ENCODE data around the gene PANK4.

PANK4 gene

DNA sequence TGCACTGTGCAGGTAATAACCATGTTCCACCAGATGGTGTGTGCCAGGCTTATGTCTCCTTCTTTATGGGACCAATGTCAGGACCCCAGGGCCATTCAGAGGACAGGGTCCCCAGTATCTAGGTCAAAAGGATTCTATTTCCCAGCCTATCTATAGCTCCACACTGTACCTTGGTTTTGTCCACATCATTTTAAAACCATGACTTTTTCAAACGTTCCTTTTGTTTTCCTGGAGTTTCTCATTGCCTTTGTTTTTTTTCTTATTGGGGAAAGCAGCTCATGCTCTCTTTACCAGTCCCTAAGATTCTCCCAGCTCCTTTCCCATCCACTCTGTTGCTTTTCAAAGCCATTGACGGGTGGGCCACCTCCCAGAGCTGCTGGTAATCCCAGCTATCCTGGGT is 37.7 kb downstream of the PANK4 start:
- Histone ChIP-seq H3K4me3 (ENCODE audit: low read length) (no peak overlapping the region), H3K36me3 (ENCODE audit: control insufficient read depth, insufficient read depth, low read length) (no peaks in the 10 kb centered on the region), H3K4me1 (ENCODE audit: control insufficient read depth, insufficient read depth, low read length) (no peaks in the 10 kb centered on the region), H3K27ac (ENCODE audit: low read depth, low read length) (no peak overlapping the region), H3K9ac (ENCODE audit: low read length) (no peak overlapping the region), H3K27me3 (ENCODE audit: control insufficient read depth, insufficient read depth, low read length) (no peaks in the 10 kb centered on the region)

DNA sequence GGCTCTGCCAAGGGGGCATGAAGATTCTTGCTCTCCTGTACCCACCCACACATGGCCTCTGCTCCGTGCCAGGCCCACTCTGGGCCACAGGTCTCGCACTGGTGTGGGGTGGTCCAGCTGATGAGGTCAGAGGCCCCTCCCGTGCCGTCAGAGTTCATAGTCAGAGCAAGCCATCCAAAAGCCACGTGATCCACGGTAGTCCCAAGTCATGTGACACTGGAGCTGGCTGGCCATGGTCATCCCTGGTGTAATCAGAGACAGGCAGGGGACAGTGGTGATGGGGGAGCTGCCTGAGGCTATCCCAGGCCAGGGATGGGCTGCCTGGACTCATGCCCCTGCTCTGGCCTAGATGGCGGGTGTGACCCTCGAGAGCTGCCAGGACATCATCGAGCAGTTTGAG is 39.8 kb downstream of the PANK4 start:
- Histone ChIP-seq H3K27me3 (ENCODE audit: control insufficient read depth, insufficient read depth, low read length) (no peaks in the 10 kb centered on the region), H3K36me3 (ENCODE audit: control insufficient read depth, insufficient read depth, low read length) (no peaks in the 10 kb centered on the region), H3K4me3 (ENCODE audit: low read length) (no peak overlapping the region), H3K27ac (ENCODE audit: low read depth, low read length) (no peak overlapping the region), H3K4me1 (ENCODE audit: control insufficient read depth, insufficient read depth, low read length) (no peaks in the 10 kb centered on the region), H3K9ac (ENCODE audit: low read length) (no peak overlapping the region)

DNA sequence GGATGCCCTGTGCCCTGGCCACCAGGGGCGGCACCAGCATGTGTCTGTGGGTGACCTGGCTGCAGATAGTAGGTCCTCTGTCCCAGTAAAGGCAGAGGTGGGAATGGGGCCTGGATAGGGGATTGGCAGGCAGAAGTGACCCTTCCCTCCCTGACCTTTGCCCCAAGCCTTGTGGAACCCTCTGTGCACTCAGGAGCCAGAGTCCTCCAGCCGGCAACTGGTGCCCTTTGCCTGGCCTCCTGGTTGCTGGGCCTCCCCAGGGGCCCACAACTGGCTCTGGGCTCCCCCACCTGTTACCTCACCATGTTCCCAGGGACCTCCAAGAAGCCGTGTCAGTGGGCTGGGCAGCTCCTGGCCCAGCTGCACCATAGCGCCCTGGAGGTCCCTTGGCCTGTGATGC is 40.4 kb downstream of the PANK4 start:
- H3K27ac ChIP-seq (ENCODE audit: low read depth, low read length), result no peak overlapping the region
- no peak overlapping the region for H3K4me3 ChIP-seq (ENCODE audit: low read length)
- H3K4me1 ChIP-seq (ENCODE audit: control insufficient read depth, insufficient read depth, low read length), result no peaks in the 10 kb centered on the region
- H3K36me3 ChIP-seq (ENCODE audit: control insufficient read depth, insufficient read depth, low read length), result no peaks in the 10 kb centered on the region
- no peaks in the 10 kb centered on the region for H3K27me3 ChIP-seq (ENCODE audit: control insufficient read depth, insufficient read depth, low read length)
- H3K9ac ChIP-seq (ENCODE audit: low read length), result no peak overlapping the region

DNA sequence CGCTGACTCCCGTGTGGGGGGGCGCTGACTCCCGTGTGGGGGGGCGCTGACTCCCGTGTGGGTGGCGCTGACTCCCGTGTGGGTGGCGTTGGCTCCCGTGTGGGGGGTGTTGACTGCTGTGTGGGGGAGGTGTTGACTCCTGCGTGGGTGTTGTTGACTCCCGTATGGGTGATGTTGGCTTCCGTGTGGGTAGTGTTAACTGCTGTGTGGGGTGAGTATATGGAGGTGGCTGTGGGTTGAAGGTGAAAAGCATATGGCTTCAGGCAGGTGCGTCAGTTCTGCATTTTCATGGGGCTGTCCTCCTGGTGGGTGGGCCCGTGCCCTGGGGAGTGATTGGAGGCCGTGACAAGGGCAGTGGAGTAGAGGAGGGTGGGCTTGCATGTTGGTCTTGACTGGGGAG is 42.4 kb downstream of the PANK4 start:
- Histone ChIP-seq H3K27me3 (ENCODE audit: control insufficient read depth, insufficient read depth, low read length) (no peaks in the 10 kb centered on the region), H3K4me1 (ENCODE audit: control insufficient read depth, insufficient read depth, low read length) (no peaks in the 10 kb centered on the region), H3K9ac (ENCODE audit: low read length) (no peak overlapping the region), H3K27ac (ENCODE audit: low read depth, low read length) (no peak overlapping the region), H3K36me3 (ENCODE audit: control insufficient read depth, insufficient read depth, low read length) (no peaks in the 10 kb centered on the region), H3K4me3 (ENCODE audit: low read length) (no peak overlapping the region)

DNA sequence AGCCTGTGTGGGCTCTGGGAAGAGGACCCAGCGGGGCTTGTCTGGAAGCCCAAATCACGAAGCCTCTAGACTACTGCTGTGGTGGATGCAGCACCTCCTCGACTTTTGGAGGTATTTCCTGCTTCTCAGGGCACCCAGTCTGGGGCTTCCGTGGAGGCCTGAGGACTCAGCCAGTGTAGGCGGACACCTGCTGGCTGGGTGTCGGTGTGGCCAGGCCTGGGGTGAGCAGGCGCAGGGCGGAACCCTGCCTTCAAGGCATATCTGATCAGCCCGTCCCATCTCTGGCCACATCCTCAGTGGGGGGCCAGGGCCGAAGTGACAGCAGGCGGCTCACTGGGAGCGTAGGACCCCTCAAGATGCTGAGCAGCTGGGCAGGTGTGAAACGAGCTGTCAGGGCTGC is 43.4 kb downstream of the PANK4 start:
- Histone ChIP-seq H3K27me3 (ENCODE audit: control insufficient read depth, insufficient read depth, low read length) (no peaks in the 10 kb centered on the region), H3K27ac (ENCODE audit: low read depth, low read length) (no peak overlapping the region), H3K36me3 (ENCODE audit: control insufficient read depth, insufficient read depth, low read length) (no peaks in the 10 kb centered on the region), H3K9ac (ENCODE audit: low read length) (no peak overlapping the region), H3K4me3 (ENCODE audit: low read length) (no peak overlapping the region), H3K4me1 (ENCODE audit: control insufficient read depth, insufficient read depth, low read length) (no peaks in the 10 kb centered on the region)

DNA sequence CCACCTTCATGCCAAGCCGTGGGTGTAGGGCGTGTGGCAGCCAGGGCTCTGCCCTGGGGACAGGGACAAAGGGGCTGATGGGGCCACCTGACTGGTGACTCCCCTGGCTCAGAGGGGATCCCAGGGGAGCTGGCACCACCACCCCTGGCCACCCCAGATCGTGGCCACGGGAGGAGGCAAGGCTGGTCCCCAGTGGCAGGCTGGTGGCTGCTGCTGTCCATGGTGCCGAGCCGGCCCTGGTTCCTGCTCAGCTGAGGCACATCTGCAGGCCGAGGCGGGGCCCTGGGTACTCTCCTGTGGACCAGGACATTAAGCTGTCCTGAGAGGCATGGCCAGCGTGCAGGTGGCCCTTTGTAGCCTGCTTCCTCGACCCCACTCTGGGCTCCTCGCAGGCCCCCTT is 43.8 kb downstream of the PANK4 start:
- Histone ChIP-seq H3K4me1 (ENCODE audit: control insufficient read depth, insufficient read depth, low read length) (no peaks in the 10 kb centered on the region), H3K9ac (ENCODE audit: low read length) (no peak overlapping the region), H3K27ac (ENCODE audit: low read depth, low read length) (no peak overlapping the region), H3K4me3 (ENCODE audit: low read length) (no peak overlapping the region), H3K36me3 (ENCODE audit: control insufficient read depth, insufficient read depth, low read length) (no peaks in the 10 kb centered on the region), H3K27me3 (ENCODE audit: control insufficient read depth, insufficient read depth, low read length) (no peaks in the 10 kb centered on the region)

DNA sequence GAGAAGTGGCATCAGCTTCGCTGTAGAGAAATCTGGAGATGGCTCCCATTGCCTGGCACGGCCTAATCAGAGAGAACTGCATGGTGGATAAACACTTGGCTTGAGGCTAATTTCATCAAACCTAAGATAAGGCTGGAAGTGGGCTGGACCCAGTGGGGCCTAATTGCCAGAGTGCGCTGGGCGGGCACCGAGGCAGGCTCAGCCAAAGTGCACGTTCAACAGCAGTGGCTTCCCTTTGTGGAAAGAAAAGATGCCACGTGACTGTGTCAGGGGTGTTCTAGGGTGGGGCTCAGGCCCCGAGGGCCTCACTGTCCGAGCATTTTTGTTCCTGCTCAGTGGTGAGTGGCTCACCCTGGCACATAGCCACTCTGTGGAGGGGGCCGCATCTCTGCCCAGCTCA is 44.5 kb downstream of the PANK4 start:
- no peak overlapping the region for H3K9ac ChIP-seq (ENCODE audit: low read length)
- H3K4me1 ChIP-seq (ENCODE audit: control insufficient read depth, insufficient read depth, low read length), result no peaks in the 10 kb centered on the region
- no peaks in the 10 kb centered on the region for H3K36me3 ChIP-seq (ENCODE audit: control insufficient read depth, insufficient read depth, low read length)
- H3K27ac ChIP-seq (ENCODE audit: low read depth, low read length), result no peak overlapping the region
- H3K27me3 ChIP-seq (ENCODE audit: control insufficient read depth, insufficient read depth, low read length), result no peaks in the 10 kb centered on the region
- no peak overlapping the region for H3K4me3 ChIP-seq (ENCODE audit: low read length)

DNA sequence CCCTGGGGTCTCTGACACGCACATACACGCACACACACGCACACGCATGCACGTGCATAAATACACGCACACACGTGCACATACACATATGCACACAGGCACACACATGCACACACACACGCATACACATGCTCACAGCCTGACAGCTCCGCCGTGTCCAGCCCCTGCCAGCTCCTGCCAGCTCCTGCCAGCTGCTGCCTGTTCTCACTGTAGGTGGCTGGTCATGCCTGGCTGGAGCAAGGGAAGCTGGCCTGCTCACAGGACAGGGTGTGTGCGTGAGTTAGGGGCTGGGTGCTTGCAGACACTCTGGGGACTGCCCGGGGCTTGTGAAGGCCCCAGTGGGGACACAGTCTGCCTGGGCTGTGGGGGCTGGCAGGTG is 45.4 kb downstream of the PANK4 start:
- Histone ChIP-seq H3K4me1 (ENCODE audit: control insufficient read depth, insufficient read depth, low read length) (no peaks in the 10 kb centered on the region), H3K27me3 (ENCODE audit: control insufficient read depth, insufficient read depth, low read length) (no peaks in the 10 kb centered on the region), H3K9ac (ENCODE audit: low read length) (no peak overlapping the region), H3K36me3 (ENCODE audit: control insufficient read depth, insufficient read depth, low read length) (no peaks in the 10 kb centered on the region), H3K4me3 (ENCODE audit: low read length) (no peak overlapping the region), H3K27ac (ENCODE audit: low read depth, low read length) (no peak overlapping the region)

DNA sequence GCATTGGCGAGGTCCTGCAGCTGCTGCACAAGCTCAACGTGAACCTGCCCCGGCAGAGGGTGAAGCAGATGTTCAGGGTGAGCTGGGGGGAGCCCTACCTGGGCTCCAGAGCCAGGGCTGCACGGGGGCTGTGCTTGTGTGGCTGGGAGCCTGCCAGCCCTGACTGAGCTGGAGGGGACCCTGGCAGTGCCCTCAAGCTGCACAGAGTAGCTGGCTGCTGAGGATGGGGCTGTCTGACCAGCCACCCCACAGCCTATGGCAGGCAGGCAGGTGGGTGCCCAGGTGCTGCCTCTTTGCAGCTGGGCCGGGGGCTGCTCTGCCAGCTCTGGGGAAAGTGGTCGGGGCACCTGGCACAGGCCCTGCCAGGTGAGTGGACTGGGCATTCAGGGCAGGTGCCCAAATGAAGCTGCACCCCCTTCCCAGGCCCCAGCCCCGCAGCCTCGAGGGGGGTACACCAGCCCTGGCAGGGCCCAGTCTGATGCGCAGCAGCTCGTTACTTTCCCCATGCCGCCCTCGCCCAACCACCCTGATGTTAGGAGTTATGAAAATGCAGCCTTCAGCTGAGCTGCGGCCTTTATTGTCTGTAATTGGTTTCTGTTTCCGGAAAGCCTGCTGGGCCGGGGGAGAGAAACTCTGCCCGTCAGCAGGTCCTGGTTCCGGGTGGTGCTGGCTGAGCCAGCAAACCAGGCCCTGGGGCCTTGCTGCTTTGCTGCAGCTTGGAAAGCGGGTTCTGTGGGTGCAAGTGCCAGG is 46.0 kb downstream of the PANK4 start:
- Histone ChIP-seq H3K27me3 (ENCODE audit: control insufficient read depth, insufficient read depth, low read length) (no peaks in the 10 kb centered on the region), H3K4me3 (ENCODE audit: low read length) (no peak overlapping the region), H3K4me1 (ENCODE audit: control insufficient read depth, insufficient read depth, low read length) (no peaks in the 10 kb centered on the region), H3K27ac (ENCODE audit: low read depth, low read length) (no peak overlapping the region), H3K9ac (ENCODE audit: low read length) (no peak overlapping the region), H3K36me3 (ENCODE audit: control insufficient read depth, insufficient read depth, low read length) (no peaks in the 10 kb centered on the region)

DNA sequence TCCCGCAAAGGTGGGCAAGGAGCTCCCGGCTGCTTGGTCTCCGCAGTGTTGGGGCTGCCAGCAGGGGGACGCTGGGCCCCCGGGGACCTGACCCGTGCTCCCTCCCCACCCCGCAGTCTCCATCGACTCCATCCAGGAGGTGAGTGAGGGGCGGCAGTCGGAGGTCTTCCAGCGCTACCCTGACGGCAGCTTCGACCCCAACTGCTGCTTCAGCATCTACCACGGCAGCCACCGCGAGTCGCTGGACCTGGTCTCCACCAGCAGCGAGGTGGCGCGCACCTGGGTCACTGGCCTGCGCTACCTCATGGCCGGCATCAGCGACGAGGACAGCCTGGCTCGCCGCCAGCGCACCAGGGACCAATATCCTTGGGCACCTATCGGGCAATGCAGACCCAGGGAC is 46.8 kb downstream of the PANK4 start:
- no peaks in the 10 kb centered on the region for H3K27me3 ChIP-seq (ENCODE audit: control insufficient read depth, insufficient read depth, low read length)
- H3K4me3 ChIP-seq (ENCODE audit: low read length), result no peak overlapping the region
- no peak overlapping the region for H3K27ac ChIP-seq (ENCODE audit: low read depth, low read length)
- no peak overlapping the region for H3K9ac ChIP-seq (ENCODE audit: low read length)
- no peaks in the 10 kb centered on the region for H3K4me1 ChIP-seq (ENCODE audit: control insufficient read depth, insufficient read depth, low read length)
- H3K36me3 ChIP-seq (ENCODE audit: control insufficient read depth, insufficient read depth, low read length), result no peaks in the 10 kb centered on the region

DNA sequence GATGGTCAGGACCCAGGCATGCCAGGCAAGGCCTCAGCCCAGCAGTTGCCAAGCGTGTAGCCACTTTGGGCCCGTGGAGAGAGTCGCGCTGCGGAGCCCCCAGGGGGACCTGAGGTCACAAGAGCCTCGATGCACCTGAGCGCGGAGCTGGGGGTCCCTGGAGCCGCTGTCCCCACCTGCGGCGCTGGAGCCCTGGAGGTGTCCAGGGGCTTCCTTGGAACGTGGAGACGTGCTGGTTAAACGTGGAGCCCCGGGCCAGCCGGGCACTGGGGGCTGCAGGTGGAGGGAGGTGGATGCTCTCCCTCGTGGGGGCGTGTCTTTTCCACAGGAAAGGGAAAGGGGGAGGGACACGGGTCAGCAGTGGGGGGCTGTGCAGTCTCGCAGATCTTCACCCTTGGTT is 47.2 kb downstream of the PANK4 start:
- Histone ChIP-seq H3K9ac (ENCODE audit: low read length) (no peak overlapping the region), H3K36me3 (ENCODE audit: control insufficient read depth, insufficient read depth, low read length) (no peaks in the 10 kb centered on the region), H3K27ac (ENCODE audit: low read depth, low read length) (no peak overlapping the region), H3K4me3 (ENCODE audit: low read length) (no peak overlapping the region), H3K4me1 (ENCODE audit: control insufficient read depth, insufficient read depth, low read length) (no peaks in the 10 kb centered on the region), H3K27me3 (ENCODE audit: control insufficient read depth, insufficient read depth, low read length) (no peaks in the 10 kb centered on the region)

DNA sequence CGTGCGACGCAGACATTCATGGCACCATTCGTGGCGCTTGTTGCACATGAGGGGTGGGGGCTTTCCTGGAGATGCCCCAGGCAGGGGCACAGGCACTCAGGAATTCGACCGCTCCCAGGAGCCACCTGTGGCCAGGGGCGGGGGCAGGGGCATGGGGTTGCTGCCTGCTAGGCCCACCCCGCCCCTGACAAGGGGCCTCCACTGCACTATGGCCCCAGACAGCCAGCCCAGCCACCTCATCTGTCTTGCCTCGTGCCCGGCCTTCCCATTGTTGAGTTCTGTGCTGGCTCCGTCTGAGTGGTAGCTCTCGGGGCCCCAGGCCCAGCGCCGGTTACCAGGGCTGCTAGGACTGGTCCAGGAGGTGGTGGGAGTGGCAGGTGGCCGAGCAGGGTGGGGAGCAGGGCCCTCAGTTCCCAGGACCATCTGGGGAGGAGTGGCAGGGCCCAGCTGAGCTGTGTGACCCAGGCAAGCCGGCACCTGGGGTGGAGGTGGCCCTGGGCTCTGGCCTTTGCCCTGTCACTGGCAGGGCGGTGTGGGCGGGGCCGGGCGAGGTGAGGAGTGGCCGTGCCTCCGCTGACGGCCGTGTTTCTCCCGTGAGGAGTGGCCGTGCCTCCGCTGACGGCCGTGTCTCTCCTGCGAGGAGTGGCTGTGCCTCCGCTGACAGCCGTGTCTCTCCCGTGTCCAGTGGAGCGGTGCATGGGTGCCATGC is 48.5 kb downstream of the PANK4 start:
- Histone ChIP-seq H3K4me1 (ENCODE audit: control insufficient read depth, insufficient read depth, low read length) (no peaks in the 10 kb centered on the region), H3K4me3 (ENCODE audit: low read length) (no peak overlapping the region), H3K9ac (ENCODE audit: low read length) (no peak overlapping the region), H3K36me3 (ENCODE audit: control insufficient read depth, insufficient read depth, low read length) (no peaks in the 10 kb centered on the region), H3K27ac (ENCODE audit: low read depth, low read length) (no peak overlapping the region), H3K27me3 (ENCODE audit: control insufficient read depth, insufficient read depth, low read length) (no peaks in the 10 kb centered on the region)

DNA sequence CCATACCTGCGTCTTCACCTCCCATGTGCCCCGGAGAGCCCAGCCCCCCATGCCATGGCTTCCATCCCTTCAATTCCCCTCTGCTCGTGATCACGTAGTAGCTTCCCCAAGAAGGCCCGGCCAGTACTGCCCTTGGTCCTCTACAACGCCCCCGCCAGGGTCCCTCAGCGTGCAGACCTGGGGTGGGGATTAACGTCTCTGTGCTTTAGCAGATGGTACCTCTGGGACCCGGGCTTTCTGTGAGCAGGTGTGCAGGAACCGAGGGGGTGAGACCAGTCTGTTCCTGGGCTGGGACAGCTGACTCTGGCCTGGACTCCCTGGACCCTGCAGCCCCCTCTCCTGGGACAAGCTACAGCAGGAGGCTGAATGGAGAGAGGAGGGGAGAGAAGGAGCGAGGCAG is 49.1 kb downstream of the PANK4 start:
- no peaks in the 10 kb centered on the region for H3K4me1 ChIP-seq (ENCODE audit: control insufficient read depth, insufficient read depth, low read length)
- H3K27ac ChIP-seq (ENCODE audit: low read depth, low read length), result no peak overlapping the region
- no peak overlapping the region for H3K9ac ChIP-seq (ENCODE audit: low read length)
- peaks cover 3% of the 10 kb centered on the region for H3K27me3 ChIP-seq (ENCODE audit: control insufficient read depth, insufficient read depth, low read length)
- no peak overlapping the region for H3K4me3 ChIP-seq (ENCODE audit: low read length)
- H3K36me3 ChIP-seq (ENCODE audit: control insufficient read depth, insufficient read depth, low read length), result no peaks in the 10 kb centered on the region

All from rectal smooth muscle tissue (tissue), 1 donor.